ENCODE measurements around the gene RIPK4.

Gene RIPK4

DNA sequence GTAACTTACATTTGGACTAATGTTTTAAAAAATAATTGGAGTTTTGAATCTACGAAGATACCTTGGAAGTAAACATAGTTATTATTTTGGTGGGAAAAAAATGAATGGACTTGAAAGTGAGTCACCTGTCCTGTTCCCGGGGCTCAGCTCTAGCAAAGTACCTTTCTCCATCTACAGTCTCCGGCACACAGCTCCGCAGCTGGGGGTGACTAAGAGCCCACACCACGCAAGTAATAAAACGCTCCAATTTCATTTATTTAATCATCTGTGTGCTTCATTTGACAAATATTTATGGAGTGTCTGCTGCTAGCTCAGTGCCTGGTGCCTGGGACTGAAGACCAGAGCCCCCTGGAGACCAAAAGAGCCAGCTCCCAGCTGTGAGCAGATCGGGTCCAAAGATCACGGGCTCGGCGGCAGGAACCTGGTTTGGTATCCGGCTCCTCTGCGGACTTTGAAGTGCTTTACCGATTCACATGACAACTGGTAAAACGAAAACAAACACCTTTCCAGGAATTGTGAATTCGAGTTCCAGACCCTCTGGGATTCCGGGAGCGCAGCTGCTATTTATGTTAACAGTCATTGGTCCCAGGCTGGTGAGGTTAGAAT lies 1.7 kb upstream of the RIPK4 start:
- no peak for DNase-seq (ENCODE audit: low spot score)

DNA sequence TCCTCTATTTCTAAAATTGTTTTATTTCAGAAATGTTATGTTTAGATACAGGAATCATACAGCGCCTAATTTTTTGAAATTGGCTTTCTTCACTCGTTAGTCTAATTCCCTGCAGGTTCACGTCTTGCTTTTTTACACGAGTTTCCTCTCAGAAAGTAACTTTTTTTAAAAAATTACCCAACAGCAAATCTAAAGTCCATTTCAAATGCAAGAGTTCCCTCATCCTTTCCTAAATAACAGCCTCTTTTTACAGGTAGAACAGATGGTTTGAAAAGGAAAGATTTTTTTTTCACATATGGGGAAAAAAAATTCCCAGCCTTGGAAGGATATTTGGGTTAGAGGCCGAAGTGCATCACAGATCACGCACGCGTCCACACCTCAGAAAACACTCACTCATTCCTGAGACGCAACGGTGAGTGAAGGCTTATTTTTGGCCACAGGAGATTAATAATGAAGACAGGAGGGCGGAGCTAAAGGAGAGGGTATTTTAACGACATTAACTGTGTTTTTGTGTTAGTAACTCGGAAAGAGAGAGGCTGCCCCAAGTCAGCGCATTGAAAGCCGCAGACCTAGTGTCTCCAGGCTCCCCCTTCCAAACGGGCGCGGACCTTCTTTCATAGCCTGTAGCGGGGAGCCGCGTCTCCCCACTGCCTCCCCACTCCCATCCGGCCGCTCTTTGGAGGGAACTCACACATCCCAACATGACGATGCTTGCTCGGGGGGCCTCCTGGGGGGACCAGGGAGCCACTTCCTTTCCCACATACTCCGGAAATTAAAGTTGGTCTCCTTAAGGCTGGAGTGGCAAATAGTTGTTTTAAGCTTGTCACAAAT lies 969 bp upstream of the RIPK4 start:
- no peak for DNase-seq (ENCODE audit: low spot score)

DNA sequence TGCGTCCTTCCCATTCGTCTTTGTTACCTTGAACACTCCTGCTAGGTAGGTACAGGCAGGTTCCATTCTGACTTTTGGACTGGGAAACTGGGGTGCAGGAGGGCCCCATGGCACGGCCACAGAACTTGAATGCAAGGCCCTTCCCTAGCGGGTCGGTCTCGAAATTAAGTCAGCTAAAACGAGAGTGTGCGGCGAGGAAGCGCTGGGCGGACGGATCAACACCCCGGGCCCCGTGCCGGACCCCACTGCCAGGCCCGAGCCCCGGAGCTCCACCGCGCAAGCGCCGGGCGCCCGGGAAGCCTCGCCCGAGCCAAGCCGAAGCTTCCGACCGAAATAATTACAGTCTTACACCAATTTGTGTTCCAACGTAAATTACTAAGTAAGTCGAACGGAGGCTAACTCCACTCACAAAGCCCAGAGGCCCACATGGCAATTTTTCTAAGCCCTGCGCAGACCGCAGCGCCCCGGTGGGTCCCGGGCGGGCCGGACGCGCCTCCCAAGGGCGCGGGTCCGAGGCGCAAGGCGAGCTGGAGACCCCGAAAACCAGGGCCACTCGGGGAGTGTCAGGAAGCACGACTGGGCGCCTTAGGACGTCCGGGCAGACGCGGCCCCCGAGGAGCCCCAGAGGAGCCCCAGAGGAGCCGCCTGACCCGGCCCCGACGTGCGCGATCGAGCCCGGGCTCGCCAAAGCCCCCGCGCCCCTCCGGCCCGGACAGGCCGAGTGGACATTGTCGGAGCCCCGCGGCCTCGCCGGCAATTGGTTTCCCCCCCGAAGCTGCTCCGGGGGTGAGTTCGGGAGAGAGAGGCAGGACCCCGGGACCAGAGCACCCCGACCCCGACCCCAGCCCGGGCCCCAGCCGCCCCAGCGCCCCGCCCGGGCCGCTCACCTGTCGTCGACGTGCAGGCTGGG lies 624 bp downstream of the RIPK4 start:
- no peak for DNase-seq (ENCODE audit: low spot score)

DNA sequence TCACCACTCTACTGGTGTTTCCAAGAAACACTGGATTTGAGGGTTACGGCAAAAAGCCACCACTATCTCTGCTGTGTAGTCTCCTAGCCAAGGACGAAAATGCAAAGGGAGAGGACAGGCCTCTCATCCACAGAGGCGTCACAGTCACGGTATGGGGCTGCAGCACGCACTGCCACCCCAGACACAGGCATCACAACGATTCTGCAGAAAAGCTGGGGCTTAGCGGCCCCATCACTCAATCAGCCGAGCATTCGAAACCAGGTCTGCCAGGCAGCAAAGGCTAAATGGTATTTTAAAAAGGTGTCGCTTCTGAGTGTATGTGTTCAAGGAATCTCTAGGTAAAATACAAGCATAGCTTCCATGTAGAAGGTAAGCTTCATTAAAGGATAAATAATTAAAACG lies 1.4 kb downstream of the RIPK4 start:
- DNase-seq (ENCODE audit: low spot score): no peak

DNA sequence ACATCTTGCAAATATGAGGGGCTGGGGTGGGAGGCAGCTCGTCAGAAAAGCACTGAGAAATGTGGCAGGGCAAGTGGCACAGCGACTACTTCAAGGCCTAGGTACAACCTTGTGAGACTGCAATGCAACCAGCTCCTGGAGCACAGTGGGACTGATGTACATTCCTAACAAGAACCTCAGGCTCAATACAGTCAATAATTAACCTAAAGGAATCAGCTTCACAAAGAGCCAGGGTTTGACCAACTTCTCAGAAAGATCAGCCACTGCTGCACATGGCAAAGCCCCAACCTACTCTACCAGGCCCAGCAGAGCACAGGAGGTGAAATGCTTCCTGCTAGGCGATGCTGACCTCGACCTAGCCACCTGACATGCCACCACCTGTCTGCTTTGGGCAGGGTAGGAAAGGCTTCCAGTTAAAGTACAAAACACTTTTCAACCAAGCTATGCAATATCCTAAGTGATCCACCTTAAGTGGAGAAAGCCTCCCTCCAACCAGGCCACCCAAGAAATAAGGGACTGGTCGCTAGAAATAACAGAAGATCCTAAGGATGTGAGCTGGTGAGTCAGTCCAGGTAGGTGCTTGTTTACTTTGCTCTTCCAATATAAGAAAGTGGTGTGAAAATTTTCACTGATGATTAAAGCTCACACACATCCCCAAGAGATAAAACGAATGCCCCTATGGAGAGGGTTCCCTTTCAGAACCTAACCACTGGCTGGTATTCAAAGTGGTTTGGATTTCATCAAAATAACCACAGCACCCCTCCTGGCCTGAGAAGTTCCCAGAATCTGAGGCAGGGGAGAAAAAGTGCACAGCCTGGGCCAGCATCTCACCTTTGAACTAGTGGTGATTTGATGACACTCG lies 2.1 kb downstream of the RIPK4 start:
- DNase-seq (ENCODE audit: low spot score): no peak

DNA sequence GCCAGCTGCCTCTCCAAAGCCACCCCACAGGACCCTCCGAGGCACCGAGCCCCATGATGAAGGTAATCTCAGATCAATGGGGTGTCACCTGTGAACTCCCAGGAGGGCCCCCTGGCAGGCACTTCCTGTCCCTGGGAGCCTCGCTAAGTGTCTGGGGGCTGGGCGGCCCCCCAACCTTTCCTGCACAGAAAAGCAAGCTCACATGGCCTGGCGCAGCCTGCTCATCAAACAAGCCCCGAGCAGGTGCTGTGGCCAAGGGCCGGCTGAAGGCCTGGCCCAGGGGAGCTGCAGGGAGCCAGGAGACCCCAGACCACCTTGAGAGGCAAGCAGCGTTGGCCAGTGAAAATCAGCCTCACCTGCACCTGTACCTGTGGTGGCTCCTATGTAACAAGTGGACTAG lies 2.9 kb downstream of the RIPK4 start:
- DNase-seq (ENCODE audit: low spot score): no peak

DNA sequence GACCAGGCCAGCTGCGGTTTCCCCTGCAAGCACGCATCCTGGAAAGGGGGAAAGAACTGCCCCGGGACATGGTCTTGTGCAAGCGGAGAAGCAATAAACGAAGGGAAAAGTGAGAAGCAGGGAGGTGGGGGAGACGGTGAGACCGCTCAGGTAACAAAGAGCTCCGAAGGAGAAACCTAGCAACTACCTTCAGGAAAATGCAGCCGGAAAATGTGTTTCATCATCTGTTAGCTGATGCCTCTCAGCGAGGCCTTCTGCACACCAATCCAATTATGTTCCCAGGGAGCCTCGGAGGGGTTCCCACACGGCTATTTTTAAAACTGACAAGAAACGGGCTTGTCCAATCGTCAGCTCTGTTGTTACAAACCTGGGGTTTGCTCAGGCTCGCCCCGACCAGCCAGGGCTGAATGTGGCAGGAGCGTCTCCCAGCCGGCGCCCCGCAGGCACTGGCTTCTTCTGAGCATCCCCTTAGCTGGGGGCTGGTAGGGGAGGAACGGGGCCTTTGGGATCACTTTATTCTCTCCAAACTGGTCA lies 3.4 kb downstream of the RIPK4 start:
- no peak for DNase-seq (ENCODE audit: low spot score)

DNA sequence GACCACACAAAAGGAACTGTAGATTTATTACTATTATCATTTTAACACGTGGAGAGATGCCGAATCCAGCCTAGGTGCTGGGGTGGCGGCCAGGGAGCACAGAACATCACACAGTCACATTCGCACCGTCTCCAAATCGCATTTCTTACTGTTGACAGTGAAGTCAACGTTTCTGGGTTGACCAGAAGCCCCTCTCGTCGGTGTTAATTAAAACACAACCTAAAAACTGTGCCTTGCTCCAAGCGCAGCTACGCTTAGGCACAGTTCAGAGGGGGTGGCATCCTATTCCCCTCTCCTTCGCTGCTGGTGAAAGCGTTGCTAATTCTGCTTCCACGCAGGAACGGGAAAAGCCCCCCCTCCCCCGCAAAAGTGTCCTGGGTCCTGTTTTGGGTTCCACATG lies 4.1 kb downstream of the RIPK4 start:
- no peak for DNase-seq (ENCODE audit: low spot score)

DNA sequence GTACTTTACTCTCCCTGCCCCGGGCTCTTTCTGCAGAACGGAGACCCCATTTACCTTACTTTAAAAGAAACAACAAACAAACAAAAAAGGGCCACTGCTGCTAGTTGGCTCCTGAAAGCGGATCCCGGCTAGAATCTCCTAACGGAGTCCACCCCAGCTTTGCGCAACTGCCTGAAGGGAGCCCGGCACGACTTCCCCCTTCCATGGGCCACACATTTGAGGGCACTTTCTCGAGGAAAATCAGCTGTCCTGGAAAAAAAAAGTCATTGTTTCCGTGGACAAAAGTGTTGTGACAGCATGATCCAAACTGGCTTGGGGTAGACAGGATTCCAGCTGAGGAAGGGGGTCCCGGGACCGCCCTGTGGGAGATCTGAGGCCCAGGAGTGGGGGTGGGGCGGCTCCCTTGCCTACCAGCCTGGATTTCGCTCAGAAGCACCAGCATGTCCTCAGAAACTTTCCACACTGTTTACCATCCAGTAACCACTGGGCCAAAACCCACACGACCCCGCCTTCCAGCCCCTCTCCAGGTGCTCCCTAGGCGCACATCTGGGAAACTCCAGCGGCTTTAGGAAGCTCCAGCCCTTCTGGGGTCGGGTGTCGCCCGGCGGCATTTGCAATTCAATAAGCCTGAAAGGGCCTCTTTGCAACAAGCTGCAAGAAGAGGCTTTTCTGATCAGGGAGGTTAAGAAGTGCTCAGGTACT lies 4.8 kb downstream of the RIPK4 start:
- no peak for DNase-seq (ENCODE audit: low spot score)

DNA sequence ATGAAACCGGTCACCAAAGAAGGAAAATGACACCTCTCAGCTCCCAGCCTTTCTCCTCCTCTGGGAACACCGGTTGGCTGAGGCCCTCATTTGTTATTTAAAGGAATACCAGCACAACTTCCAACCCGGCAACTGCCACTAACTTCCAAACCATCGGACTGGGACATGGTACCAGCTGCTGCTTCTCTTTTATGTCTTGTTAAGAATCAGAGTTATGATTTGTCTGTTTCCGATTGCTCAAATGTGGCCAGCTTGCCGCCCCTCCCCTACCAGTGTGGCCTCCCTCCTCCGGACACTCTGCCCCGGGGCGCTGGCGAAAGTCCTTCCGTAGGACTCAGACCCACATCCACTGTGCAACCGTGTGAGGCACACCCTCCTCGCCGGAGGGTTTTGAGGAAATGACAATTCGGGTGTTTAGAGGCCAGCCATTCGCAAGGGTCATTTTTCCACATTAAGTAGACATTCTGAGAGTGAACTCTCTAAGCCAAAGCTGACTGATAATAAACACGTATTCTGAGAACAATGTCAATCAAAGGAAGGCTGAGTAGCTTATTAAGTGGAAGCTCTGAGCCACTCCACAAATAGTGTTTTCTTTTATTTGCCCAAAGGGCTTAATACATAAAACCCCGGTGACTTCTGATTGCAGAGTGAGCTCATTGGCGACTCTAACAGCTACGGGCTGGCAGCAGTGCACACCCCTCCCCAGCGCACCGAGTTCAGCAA lies 5.5 kb downstream of the RIPK4 start:
- DNase-seq (ENCODE audit: low spot score): no peak

DNA sequence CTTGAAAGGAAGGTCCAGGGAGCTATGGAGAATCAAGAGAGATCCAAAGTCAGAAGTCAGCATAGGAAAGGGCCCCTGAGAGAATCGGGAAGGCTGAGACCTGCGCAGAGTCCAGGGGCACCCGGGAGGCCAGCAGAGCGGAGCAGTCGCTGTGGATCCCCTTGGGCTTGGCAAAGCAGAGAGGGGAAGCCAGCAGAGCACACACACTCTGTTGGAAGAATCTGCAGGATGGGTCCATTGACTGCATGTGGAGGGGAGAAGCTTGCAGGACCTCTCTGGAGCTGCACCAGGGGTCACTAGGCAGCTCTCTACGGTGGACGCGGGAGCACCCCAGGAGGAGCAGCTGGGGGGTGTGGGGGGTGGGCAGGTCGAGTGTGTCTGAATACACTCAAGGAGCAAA lies 6.4 kb downstream of the RIPK4 start:
- no peak for DNase-seq (ENCODE audit: low spot score)

DNA sequence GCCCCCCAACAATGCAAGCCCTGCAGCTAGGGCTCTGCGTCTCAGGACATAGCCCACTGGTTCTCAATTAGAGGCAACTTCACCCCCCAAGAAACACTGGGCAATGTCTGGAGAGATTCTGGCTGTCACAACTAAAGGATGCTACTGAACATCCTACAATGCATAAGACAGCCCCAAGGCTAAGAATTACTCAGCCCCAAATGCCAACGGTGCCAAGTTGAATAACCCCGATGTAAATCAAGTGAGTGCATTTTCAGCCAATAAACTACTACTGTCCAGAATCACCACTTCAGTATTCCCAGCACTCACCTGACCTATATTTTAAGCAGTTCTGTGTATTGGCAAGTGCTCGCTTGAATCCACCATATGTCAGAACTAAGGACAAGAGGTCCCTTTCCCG lies 6.9 kb downstream of the RIPK4 start:
- DNase-seq (ENCODE audit: low spot score): no peak

DNA sequence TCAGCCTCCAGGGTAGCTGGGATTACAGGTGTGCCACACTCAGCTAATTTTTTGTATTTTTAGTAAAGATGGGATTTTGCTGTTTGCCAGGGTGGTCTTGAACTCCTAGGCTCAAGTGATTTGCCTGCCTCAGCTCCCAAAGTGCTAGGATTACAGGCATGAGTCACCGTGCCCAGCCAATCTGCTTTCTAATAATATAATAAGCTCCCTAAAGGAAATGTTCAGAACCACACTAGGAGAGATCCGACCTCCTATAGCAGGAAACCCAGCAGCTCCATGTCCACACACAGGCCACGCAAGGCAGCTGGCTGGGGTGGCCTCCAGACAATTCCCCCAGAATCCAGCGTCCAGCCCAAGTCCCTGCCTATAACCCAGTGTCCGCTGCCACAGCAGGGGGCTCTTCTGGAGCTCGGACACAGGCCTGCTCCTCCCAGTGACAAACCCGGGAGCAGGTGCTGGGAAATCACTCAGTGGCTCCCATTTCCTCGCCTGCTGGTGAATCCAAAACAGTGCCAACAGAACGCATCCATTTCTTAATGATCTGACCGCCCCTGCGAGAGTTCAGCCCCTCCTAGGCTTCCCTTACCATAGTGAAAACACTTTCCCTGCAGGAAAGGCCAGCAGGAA lies 7.5 kb downstream of the RIPK4 start:
- DNase-seq (ENCODE audit: low spot score): no peak

DNA sequence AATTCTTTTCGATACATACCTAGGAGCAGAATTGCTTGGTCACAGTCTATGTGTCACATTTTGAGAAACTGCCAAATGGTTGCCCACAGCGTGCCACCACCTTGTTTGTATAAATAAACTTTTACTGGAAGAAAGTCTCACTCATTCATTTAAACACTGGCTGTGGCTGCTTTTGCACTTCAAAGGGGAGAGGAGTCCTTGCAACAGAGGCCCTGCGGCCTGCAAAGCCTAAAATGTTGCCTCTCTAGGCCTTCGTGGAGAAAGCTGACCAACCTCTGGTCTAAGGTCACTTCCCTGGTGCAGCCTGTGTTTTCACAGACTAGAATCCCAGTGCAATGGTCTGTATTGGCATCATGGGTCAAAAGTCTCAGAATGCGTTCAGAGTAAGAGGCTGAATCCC lies 8.3 kb downstream of the RIPK4 start:
- DNase-seq (ENCODE audit: low spot score): no peak

DNA sequence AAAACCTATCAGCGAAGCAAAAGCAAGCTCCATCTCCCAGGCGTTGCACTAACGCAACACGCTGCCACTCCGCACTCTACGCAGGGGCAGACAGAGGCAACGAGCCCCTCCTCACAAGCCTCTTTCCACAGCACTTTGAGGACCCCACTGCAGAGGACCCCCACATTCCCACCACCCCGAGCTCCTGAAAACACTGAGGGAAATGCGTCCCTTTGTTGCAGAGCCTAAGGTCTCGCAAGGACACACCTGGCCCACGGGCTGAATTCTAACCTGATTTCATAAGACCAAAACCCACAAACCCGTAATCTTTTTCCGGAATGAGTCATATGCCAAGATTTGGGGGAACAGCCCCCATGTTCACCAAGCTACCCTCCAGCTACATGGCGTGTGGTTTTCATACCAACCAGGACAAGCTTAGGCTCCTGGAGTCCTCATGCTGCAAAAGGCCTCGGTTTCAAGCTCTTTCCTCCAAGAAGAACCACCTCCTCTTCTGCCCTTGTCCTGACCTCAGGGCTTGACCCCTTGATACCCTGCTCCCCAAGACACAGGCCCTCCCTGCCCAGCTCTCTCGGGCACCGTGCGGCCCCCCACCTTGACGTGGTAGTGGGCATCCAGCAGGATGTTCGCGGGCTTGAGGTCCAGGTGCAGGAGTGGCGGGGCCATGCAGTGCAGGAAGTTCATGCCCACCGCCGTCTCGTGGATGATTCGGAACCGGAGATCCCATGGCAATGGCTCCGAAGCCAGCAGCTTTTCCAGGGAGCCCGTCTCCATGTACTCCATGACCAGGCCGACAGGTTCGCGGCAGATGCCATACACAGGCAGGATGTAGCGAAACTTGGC lies 10.7 kb downstream of the RIPK4 start:
- no peak for DNase-seq (ENCODE audit: low spot score)

DNA sequence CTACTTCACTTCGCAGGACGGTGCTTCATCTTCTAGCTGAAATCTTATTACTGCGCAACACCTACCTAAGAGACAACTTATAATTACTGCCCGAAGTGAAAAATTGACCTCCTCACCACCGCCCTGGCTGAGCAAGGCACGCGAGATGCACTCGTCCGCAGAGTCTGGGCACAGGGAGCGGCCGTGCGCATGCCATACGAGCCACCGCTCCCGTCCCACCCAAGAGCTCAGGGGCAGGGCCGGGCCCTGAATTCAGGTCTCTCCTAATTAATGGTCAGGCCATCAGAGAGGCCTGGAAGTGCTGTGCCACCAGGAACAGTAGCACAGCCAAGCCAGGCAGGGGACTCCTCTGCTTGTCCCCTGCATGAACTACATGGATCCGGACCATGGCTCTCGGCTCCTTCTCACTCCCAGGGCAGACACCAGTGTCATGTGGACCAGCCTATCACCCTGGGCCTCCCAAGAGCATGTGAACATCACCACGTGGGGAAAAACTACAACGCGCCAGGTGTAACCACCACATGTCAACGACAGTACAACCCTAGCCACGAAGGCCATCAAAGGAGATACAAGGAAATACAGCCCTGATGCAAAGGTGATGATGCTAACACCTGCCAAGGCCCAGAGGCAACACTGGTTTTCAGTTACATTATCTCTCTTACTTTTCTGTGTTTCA lies 11.5 kb downstream of the RIPK4 start:
- no peak for DNase-seq (ENCODE audit: low spot score)

DNA sequence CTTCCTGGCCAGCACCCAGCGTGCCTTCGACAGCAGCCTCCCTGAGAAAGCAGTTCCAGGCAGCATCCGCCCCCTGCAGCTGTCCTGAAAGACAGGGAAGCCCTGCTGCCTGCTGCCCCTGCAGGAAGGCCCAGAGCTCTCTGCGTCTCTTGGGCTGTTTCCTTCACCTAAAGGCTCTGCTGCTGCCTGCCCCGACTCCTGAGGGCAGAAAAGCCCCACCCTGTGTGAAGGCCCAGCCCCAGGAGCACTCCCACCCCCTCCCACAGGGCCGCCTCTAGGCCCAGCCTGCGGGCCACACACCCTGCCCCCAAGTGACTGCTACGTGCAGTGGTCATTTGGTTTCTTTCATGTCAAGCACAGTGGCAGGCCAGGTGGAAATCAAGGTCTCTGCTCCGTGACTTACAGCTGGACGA lies 12.4 kb downstream of the RIPK4 start:
- DNase-seq (ENCODE audit: low spot score): no peak

Measured in germinal center (tissue), 1 donor.